HEK293T (cell line): ENCODE results near the gene ACVR1.
"Not testable (repeated sequence)": the region's sequence is repeated elsewhere in the genome, so short reads cannot be mapped to it uniquely, and the experiment has no call there.

Source experiments
- CTCF ChIA-PET: fragments of 350-600 bp; formaldehyde crosslinking; extraction: SDS; loops from one replicate; lab custom pipeline; 2021; ENCODE audit warnings: antibody characterized with exemption, inconsistent platforms; lab: Yijun Ruan, JAX
- POLR2A ChIA-PET: fragments of 350-600 bp; formaldehyde crosslinking; extraction: SDS; loops from one replicate; lab custom pipeline; 2020; ENCODE audit warnings: antibody characterized with exemption, inconsistent platforms; lab: Yijun Ruan, JAX
- DNase-seq: peaks from one replicate; pipeline ENCODE4 v3.0.0; 2012; ENCODE audit warnings: mixed read lengths; ENCODE audit errors: extremely low spot score
- ARNT ChIP-seq: fragments of 450-650 bp; IDR thresholded peaks from 2 replicates; pipeline ENCODE4 v1.6.1; 2017; ENCODE audit warnings: mild to moderate bottlenecking
- BHLHE40 ChIP-seq: fragments of 450-650 bp; IDR thresholded peaks from 2 replicates; pipeline ENCODE4 v1.6.1; 2016; ENCODE audit warnings: mild to moderate bottlenecking, moderate library complexity, borderline replicate concordance
- CTBP1 ChIP-seq: fragments of 450-650 bp; IDR thresholded peaks from 2 replicates; pipeline ENCODE4 v1.6.1; 2016; ENCODE audit warnings: borderline replicate concordance
- ELF4 ChIP-seq: fragments of 450-650 bp; IDR thresholded peaks from 2 replicates; pipeline ENCODE4 v1.6.1; 2017; ENCODE audit warnings: antibody characterized with exemption
- FOXA1 ChIP-seq: fragments of 450-650 bp; IDR thresholded peaks from 2 replicates; pipeline ENCODE4 v1.6.1; 2016; ENCODE audit warnings: mild to moderate bottlenecking
- FOXK2 ChIP-seq: fragments of 450-650 bp; IDR thresholded peaks from 2 replicates; pipeline ENCODE4 v1.6.1; 2016; ENCODE audit warnings: mild to moderate bottlenecking
- FOXM1 ChIP-seq: fragments of 450-650 bp; IDR thresholded peaks from 2 replicates; pipeline ENCODE4 v1.6.1; 2017; ENCODE audit warnings: mild to moderate bottlenecking, borderline replicate concordance
- HDGF ChIP-seq: fragments of 450-650 bp; IDR thresholded peaks from 2 replicates; pipeline ENCODE4 v1.6.1; 2017; ENCODE audit warnings: antibody characterized with exemption, borderline replicate concordance
- L3MBTL2 ChIP-seq: fragments of 450-650 bp; conservative IDR thresholded peaks from 2 replicates; pipeline ENCODE4 v1.6.1; 2016; ENCODE audit warnings: mild to moderate bottlenecking
- LEF1 ChIP-seq: fragments of 450-650 bp; IDR thresholded peaks from 2 replicates; pipeline ENCODE4 v1.6.1; 2017; ENCODE audit warnings: mild to moderate bottlenecking, borderline replicate concordance
- NFRKB ChIP-seq: fragments of 450-650 bp; IDR thresholded peaks from 2 replicates; pipeline ENCODE4 v1.6.1; 2016; ENCODE audit warnings: mild to moderate bottlenecking, moderate library complexity
- SP1 ChIP-seq: fragments of 450-650 bp; IDR thresholded peaks from 2 replicates; pipeline ENCODE4 v1.6.1; 2017
- SUZ12 ChIP-seq: fragments of 450-650 bp; IDR thresholded peaks from 2 replicates; pipeline ENCODE4 v1.6.1; 2016; ENCODE audit warnings: mild to moderate bottlenecking
- TARDBP ChIP-seq: fragments of 450-650 bp; IDR thresholded peaks from 2 replicates; pipeline ENCODE4 v1.6.1; 2016
- ZNF384 ChIP-seq: fragments of 450-650 bp; IDR thresholded peaks from 2 replicates; pipeline ENCODE4 v1.6.1; 2016
- TF ChIP-seq, protein P1 (sequence below): fragments of 450-650 bp; IDR thresholded peaks from 2 replicates; pipeline ENCODE4 v1.6.1; 2016

Gene ACVR1

DNA sequence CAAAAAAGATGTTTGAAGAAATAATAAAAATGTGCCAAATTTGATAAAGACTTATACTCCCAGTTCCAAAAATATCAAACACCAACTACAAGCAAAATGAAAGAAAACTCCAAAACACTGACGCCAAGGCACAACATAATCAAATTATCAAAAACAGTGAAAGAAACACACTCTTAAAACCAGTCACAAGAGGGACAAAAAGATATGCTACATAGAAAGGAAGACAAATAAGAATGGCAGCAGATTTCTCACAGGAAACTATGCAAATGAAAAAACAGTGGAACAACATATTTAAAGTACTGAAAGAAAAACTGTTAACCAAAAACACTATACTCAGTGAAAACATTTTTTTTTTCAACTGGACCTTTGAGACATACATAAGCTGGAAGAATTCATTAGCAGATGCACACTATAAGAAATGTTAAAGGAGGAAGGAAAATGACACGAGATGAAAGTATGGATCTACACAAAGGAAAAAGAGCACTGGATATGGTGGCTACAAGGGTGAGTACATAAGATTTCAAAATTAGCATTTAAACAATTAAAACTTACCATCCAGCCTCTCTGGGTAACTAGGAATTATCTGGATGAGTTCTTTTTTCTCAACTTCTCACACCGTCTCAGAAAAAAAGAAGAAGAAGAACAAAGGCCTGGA lies 153.4 kb downstream of the ACVR1 start:
- ChIA-PET POLR2A (no interaction called here), CTCF (no interaction called here)
- DNase-seq: no peak
- no peak for TF ChIP-seq ZNF384
- no peak for TF ChIP-seq LEF1
- no peak for TF ChIP-seq NFRKB
- no peak for TF ChIP-seq L3MBTL2
- TF ChIP-seq TARDBP: no peak
- no peak; the same call in 1 of the 2 replicates for TF ChIP-seq CTBP1
- TF ChIP-seq FOXA1: no peak
- no peak for TF ChIP-seq BHLHE40
- TF ChIP-seq FOXM1: no peak
- TF ChIP-seq ELF4: no peak

DNA sequence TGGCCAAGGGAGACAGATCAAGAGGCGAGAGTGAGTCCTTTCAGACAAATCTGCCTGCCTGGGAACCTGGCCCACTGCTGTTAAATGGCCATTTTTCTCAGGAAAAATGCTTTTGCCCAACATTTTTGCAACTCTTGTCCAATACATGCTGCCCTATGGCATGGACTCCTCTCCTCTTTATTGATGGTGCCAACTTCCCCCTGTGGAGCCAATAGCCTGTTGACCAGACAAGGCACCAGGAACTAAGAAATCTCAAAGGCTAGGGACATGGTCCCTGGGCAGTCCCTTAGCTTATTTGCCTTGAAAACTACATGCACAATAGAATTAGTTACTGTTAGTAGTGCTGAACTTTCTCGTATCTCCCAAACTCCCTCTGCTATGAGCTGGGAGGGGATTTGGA lies 155.6 kb downstream of the ACVR1 start:
- TF ChIP-seq, protein P1, sequence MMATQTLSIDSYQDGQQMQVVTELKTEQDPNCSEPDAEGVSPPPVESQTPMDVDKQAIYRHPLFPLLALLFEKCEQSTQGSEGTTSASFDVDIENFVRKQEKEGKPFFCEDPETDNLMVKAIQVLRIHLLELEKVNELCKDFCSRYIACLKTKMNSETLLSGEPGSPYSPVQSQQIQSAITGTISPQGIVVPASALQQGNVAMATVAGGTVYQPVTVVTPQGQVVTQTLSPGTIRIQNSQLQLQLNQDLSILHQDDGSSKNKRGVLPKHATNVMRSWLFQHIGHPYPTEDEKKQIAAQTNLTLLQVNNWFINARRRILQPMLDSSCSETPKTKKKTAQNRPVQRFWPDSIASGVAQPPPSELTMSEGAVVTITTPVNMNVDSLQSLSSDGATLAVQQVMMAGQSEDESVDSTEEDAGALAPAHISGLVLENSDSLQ: no peak
- no peak for TF ChIP-seq LEF1
- no peak for TF ChIP-seq CTBP1
- TF ChIP-seq FOXA1: no peak
- no peak for TF ChIP-seq BHLHE40
- TF ChIP-seq NFRKB: no peak
- TF ChIP-seq TARDBP: no peak
- no peak for TF ChIP-seq FOXK2
- no peak for TF ChIP-seq HDGF
- TF ChIP-seq SP1: no peak
- TF ChIP-seq SUZ12: no peak
- TF ChIP-seq ZNF384: no peak
- DNase-seq: no peak
- ChIA-PET POLR2A (no interaction called here), CTCF (no interaction called here)

DNA sequence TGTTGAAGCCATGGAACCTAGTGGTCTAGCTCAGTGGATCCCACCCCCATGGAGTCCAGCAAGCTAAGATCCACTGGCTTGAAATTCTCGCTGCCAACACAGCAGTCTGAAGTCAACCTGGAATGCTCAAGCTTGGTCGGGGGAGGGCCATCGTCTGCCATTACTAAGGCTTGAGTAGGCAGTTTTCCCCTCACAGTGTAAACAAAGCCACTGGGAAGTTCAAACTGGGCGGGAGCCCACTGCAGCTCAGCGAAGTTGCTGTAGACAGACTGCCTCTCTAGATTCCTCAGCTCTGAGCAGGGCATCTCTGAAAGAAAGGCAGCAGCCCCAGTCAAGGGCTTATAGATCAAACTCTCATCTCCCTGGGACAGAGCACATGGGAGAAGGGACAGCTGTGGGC lies 171.5 kb downstream of the ACVR1 start:
- POLR2A ChIA-PET, CTCF ChIA-PET, DNase-seq: not testable (repeated sequence)

DNA sequence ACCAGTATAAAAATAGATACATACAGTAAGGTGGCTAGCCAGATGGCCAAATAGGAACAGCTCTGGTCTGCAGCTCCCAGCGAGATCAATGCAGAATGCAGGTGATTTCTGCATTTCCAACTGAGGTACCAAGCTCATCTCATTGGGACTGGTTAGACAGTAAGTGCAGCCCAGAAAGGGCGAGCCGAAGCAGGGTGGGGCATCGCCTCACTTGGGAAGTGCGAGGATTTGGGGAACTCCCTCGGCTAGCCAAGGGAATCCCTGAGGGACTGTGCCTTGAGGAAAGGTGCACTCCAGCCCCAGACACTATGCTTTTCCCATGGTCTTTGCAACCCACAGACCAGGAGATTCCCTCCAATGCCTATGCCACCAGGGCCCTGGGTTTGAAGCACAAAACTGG lies 172.0 kb downstream of the ACVR1 start:
- CTCF ChIA-PET, DNase-seq, POLR2A ChIA-PET: not testable (repeated sequence)

DNA sequence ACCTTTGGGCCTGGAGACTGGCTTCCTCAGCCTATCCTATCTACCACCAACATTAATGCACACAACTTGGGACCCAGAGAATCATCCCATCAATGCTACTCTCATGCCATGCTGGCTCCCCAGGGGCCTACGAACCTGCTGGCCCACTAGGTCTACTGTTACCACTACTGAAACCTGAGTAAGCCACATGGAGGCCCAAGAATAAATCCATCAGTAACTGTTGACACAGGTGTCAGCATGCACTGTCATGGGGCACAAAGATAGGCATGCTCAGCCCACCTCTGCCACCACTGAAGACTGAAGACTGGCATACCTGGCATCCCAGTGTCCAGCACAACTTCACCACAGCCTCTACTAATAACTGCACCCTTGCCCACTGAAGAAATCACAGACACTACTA lies 176.3 kb downstream of the ACVR1 start:
- DNase-seq: no peak
- TF ChIP-seq CTBP1 (no peak), LEF1 (no peak), SUZ12 (no peak), ELF4 (no peak), FOXA1 (no peak), FOXM1 (no peak), HDGF (no peak), ZNF384 (no peak), FOXK2 (no peak), L3MBTL2 (no peak), NFRKB (no peak), TARDBP (no peak), ARNT (no peak), SP1 (no peak)
- TF ChIP-seq, protein P1: no peak
- POLR2A ChIA-PET: no interaction called here
- CTCF ChIA-PET: no interaction called here

DNA sequence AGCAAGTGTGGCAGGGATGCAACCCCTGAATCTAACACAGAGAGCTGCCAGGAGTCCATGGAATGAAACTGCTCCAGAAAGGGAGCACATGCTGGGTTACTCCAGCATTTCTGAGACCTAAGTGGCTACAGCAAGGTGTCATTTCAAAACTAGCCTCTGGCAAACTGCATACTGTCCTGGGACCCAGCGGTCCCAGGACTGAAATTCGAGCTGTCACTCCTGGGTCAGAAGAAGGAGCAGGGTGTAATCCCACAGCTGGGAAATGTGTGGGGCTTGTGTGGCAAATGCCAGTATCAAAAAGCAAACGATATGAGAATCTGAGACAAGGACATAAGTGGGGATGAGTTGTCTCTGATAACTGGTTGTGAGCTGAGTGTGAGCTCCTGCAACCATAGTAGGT lies 177.1 kb downstream of the ACVR1 start:
- DNase-seq: no peak
- ChIA-PET POLR2A (no interaction called here), CTCF (no interaction called here)
- TF ChIP-seq CTBP1 (no peak), FOXM1 (no peak), ZNF384 (no peak), HDGF (no peak), SUZ12 (no peak), NFRKB (no peak), FOXA1 (no peak), ARNT (no peak), LEF1 (no peak), FOXK2 (no peak), BHLHE40 (no peak), ELF4 (no peak), L3MBTL2 (no peak), SP1 (no peak), TARDBP (no peak)
- TF ChIP-seq, protein P1: no peak

DNA sequence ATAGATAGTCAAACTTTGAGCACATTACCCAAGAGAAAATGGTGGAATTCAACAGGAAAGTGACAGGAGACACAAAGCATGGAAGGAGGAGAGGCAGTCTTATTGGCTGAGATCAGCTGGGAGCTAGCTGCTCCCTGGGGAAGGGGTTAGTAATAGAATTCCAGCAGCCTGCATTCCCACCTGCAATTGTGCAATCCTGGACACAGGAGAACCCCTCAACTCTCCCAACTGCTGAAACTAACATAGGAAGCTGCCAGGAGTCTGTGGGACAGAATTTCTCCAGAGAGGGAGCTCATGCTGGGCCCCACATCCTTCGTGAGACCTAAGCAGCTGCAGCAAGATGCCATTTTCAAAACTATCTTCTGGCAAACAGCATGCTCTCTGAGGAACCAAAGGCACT lies 177.7 kb downstream of the ACVR1 start:
- POLR2A ChIA-PET: no interaction called here
- TF ChIP-seq HDGF (no peak), BHLHE40 (no peak), LEF1 (no peak), ARNT (no peak)
- CTCF ChIA-PET: no interaction called here
- no peak for DNase-seq
